Measurements from ENCODE around the gene BEND5.

BEND5 gene

GRCh38 chr1:48678710-48679505, 97.8 kb downstream of the BEND5 start:
- Mint-ChIP-seq H3K9me3 (no peaks in the 10 kb centered on the region), H3K4me1 (ENCODE audit: low read depth in 2 of 2) (peaks cover 0 to 5% of the 10 kb centered on the region in 2 donors)

More at GRCh38 chr1:48678710-48679505, 97.8 kb downstream of the BEND5 start:
- no peak for DNase-seq
- H3K36me3 Mint-ChIP-seq (ENCODE audit: insufficient read depth) = no peaks in the 10 kb centered on the region
- H3K27me3 Mint-ChIP-seq = peaks cover 27 to 33% of the 10 kb centered on the region in 2 donors
- no peak for ATAC-seq (replicated peaks)
- no peak overlapping the region for H3K27ac Mint-ChIP-seq
- H3K4me3 Mint-ChIP-seq = no peak overlapping the region
